Mucosa of stomach (tissue), 1 donor: ENCODE measurements around the gene TEAD4.

Experiments used
- H3K27me3 ChIP-seq: one replicate; pipeline ENCODE4 v1.7.0; 2013; ENCODE audit warnings: mild to moderate bottlenecking, low read length; ENCODE audit not compliant: control insufficient read depth, insufficient read depth
- H3K36me3 ChIP-seq: one replicate; pipeline ENCODE4 v1.7.0; 2013; ENCODE audit warnings: low read length; ENCODE audit not compliant: control insufficient read depth, insufficient read depth
- H3K4me1 ChIP-seq: one replicate; pipeline ENCODE4 v1.7.0; 2013; ENCODE audit warnings: mild to moderate bottlenecking, low read length; ENCODE audit not compliant: control insufficient read depth, insufficient read depth
- H3K4me3 ChIP-seq: one replicate; pipeline ENCODE4 v1.7.0; 2013; ENCODE audit warnings: low read length
- H3K9ac ChIP-seq: one replicate; pipeline ENCODE4 v1.7.0; 2013; ENCODE audit warnings: mild to moderate bottlenecking, low read length, moderate library complexity
- H3K9me3 ChIP-seq: one replicate; pipeline ENCODE4 v1.7.0; 2013; ENCODE audit warnings: mild to moderate bottlenecking, low read length, moderate library complexity; ENCODE audit not compliant: control insufficient read depth
- donor health status: Pancreatic carcinoma.

TEAD4 gene

GRCh38 chr12:2959192-2959504 is at the start of gene TEAD4:
TSS of gene TEAD4 (plus strand) at chr12:2959397.
- no peaks in the 10 kb centered on the region for H3K9me3 ChIP-seq
- H3K36me3 ChIP-seq: no peaks in the 10 kb centered on the region
- peak within 1 kb of the TSS; percentile 1 for H3K4me3 ChIP-seq
- H3K4me1 ChIP-seq: peaks cover 27% of the 10 kb centered on the region
- peaks cover 18% of the 10 kb centered on the region for H3K27me3 ChIP-seq
- peak within 1 kb of the TSS; percentile 67 for H3K9ac ChIP-seq

GRCh38 chr12:2912216-2912575 is 47.0 kb upstream of the TEAD4 start:
- Histone ChIP-seq H3K9ac (no peak overlapping the region), H3K9me3 (no peaks in the 10 kb centered on the region), H3K4me3 (no peak overlapping the region), H3K27me3 (no peaks in the 10 kb centered on the region), H3K4me1 (no peaks in the 10 kb centered on the region), H3K36me3 (no peaks in the 10 kb centered on the region)

- H3K9ac ChIP-seq: no peak overlapping the region
- H3K9me3 ChIP-seq: no peaks in the 10 kb centered on the region
- H3K36me3 ChIP-seq: peaks cover 9% of the 10 kb centered on the region
Observed at GRCh38 chr12:2919249-2919648, 39.9 kb upstream of the TEAD4 start.

GRCh38 chr12:2922329-2922728 is 36.9 kb upstream of the TEAD4 start:
- no peak overlapping the region for H3K9ac ChIP-seq
- H3K4me1 ChIP-seq: no peaks in the 10 kb centered on the region
- H3K9me3 ChIP-seq: no peaks in the 10 kb centered on the region
- no peak overlapping the region for H3K4me3 ChIP-seq
- peaks cover 10% of the 10 kb centered on the region for H3K36me3 ChIP-seq
- no peaks in the 10 kb centered on the region for H3K27me3 ChIP-seq

More at GRCh38 chr12:2919249-2919648, 39.9 kb upstream of the TEAD4 start:
- Histone ChIP-seq H3K27me3 (no peaks in the 10 kb centered on the region), H3K4me3 (no peak overlapping the region), H3K4me1 (no peaks in the 10 kb centered on the region)

DNA sequence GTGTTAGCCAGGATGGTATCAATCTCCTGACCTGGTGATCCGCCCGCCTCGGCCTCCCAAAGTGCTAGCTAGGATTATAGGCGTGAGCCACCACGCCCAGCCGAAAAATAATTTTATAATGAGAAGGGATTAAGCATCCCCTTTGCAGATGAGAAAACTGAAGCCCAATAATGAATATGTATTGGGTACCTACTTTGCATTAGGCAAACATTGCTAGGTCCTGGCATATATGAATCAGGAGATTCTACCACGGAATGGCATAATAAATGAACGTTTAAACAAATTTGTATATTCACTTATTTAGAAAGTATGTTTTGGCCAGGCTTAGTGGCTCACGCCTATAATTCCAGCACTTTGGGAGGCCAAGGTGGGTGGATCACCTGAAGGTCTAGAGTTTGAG is 36.1 kb upstream of the TEAD4 start:
- Histone ChIP-seq H3K9ac (no peak overlapping the region), H3K4me1 (no peaks in the 10 kb centered on the region), H3K4me3 (no peak overlapping the region), H3K36me3 (peaks cover 10% of the 10 kb centered on the region), H3K27me3 (no peaks in the 10 kb centered on the region), H3K9me3 (no peaks in the 10 kb centered on the region)

DNA sequence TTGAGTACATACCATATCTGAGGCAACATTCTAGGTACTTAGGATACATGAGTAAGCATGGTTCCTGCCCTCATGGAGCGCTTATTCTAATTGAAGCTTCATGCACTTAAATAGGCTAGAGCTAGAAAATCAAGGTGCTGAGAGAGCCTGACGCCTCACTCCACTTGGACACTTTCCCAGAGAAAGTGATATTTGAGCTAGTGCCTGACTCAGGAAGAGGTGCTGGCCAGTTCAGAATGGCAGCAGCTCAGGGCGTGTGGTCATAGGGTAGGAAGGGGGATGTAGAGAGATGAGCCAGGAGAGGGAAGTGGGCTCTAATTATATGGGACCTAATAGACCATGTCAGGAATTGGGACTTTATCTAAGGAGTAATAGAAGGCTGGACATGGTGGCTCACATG is 35.2 kb upstream of the TEAD4 start:
- peaks cover 10% of the 10 kb centered on the region for H3K36me3 ChIP-seq

DNA sequence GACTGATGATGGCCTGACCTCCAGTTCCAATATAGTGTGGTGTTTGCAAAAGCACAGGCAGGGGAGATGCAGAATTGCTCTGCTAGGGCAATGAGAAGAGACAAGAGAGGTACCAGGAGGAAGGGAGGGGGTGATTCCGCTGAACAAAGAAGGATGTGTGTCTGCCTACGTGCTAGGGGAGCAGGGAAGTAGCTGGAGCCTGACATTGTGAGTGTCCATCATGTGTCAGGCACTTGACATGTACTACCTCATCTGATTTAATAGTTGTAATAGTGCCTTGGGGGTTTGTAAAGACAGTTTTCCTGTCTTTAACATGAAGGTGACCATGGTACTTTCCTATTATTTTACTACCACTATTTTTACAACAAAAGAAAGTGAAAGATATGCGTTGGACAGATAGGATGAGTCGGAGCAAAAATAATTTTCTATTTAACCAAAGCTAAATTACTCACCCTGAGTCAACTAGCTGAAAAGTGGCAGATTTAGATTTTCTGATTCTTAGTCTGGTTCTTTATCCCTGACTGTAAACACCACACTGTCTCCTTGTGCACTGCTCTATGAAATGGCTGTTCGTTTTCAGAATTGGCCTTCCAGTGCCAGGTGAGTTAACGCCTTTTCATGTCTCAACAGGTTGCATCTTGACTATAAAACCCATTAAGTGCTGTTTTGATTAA is 33.7 kb upstream of the TEAD4 start:
- Histone ChIP-seq H3K9me3 (no peaks in the 10 kb centered on the region), H3K36me3 (peaks cover 10% of the 10 kb centered on the region), H3K4me3 (no peak overlapping the region), H3K27me3 (no peaks in the 10 kb centered on the region), H3K9ac (no peak overlapping the region), H3K4me1 (no peaks in the 10 kb centered on the region)

More for the DNA sequence above, 35.2 kb upstream of the TEAD4 start:
- Histone ChIP-seq H3K4me3 (no peak overlapping the region), H3K9me3 (no peaks in the 10 kb centered on the region), H3K4me1 (no peaks in the 10 kb centered on the region), H3K9ac (no peak overlapping the region), H3K27me3 (no peaks in the 10 kb centered on the region)

DNA sequence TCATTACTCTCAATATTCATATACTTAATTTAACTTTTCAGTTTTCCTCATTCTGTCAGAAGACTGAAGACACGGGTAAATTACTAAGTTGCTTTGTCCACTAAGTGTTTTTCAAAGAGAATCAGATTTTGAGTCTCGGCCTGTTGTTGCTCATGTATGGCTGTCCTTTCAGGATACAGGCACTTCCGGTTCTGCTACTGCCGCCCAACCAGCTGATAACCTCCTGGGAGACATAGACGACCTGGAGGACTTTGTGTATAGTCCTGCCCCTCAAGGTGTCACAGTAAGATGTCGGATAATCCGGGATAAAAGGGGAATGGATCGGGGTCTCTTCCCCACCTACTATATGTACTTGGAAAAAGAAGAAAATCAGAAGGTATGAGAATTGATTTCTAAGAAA is 28.3 kb upstream of the TEAD4 start:
- Histone ChIP-seq H3K9me3 (no peaks in the 10 kb centered on the region), H3K4me3 (no peak overlapping the region), H3K36me3 (no peaks in the 10 kb centered on the region), H3K27me3 (no peaks in the 10 kb centered on the region), H3K9ac (no peak overlapping the region), H3K4me1 (no peaks in the 10 kb centered on the region)

DNA sequence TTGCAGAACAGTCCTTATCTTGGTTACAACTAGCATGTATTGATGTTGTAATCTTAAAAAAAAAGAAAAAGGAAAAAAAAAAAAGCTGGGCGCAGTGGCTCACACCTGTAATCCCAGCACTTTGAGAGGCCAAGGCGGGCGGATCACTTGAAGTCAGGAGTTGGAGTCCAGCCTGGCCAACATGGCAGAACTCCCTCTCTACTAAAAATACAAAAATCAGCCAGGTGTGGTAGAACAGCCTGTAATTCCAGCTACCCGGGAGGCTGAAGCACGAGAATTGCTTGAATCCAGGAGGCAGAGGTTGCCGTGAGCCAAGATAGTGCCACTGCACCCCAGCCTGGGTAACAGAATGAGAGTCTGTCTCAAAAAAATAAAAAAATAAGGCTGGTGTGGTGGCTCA is 25.6 kb upstream of the TEAD4 start:
- Histone ChIP-seq H3K36me3 (no peaks in the 10 kb centered on the region), H3K4me3 (no peak overlapping the region), H3K9ac (no peak overlapping the region), H3K27me3 (no peaks in the 10 kb centered on the region), H3K4me1 (no peaks in the 10 kb centered on the region), H3K9me3 (no peaks in the 10 kb centered on the region)

DNA sequence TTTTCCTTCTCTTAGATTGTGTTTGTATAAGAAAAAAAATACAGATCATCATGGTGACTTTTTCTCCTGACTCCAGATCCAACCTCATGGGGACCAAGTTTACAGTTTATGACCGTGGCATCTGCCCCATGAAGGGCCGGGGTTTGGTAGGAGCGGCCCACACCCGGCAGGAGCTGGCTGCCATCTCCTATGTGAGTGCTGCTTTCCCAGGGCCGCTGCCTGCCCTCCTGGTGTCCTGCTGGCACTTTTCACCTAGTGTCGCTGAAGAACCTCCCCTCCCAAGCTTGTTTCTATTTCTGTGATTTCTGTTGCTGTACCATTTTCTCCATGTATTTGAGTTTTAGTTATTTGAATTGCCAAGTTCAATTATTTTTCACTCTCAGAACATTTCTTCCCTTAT is 24.8 kb upstream of the TEAD4 start:
- Histone ChIP-seq H3K9me3 (no peaks in the 10 kb centered on the region), H3K36me3 (no peaks in the 10 kb centered on the region), H3K4me3 (no peak overlapping the region), H3K27me3 (no peaks in the 10 kb centered on the region), H3K9ac (no peak overlapping the region), H3K4me1 (no peaks in the 10 kb centered on the region)

- peaks cover 3% of the 10 kb centered on the region for H3K36me3 ChIP-seq
- no peak overlapping the region for H3K9ac ChIP-seq
- H3K27me3 ChIP-seq: no peaks in the 10 kb centered on the region
- H3K4me3 ChIP-seq: no peak overlapping the region
- H3K9me3 ChIP-seq: no peaks in the 10 kb centered on the region
- no peaks in the 10 kb centered on the region for H3K4me1 ChIP-seq
Observed at GRCh38 chr12:2936301-2936700, 22.9 kb upstream of the TEAD4 start.

DNA sequence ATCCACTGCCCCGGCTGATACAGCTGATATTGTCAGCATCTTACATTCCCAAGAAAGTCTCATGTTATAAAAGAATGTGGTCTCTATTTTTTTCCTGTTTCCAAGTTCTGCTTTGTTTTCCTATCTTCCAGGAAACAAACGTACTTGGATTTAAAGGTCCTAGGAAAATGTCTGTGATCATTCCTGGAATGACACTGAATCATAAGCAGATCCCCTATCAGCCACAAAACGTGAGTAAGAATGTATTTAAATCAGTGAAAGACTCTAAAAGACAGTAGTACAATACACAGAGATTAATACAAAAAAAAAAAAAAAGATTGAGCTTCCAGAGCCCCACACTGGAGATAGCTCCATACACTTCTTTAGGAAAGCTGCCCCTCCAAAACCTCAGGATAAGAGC is 21.7 kb upstream of the TEAD4 start:
- peaks cover 3% of the 10 kb centered on the region for H3K36me3 ChIP-seq

DNA sequence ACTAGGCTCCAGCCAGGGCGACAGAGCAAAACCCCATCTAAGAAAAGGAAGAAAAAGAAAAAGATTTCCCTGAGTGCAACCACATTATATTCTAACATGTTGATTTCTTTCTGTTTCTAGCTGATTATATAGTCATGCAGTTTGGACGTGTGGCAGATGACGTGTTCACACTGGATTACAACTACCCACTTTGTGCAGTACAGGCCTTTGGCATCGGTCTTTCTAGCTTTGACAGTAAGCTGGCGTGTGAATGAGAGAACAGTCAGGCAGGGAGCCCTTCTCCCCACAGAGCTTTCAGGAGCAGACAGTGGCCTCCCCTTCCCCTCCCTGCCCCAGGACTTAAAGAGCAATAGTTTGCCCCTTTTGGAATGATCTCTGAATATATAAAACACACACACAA is 20.0 kb upstream of the TEAD4 start:
- Histone ChIP-seq H3K36me3 (peaks cover 3% of the 10 kb centered on the region), H3K9ac (no peak overlapping the region), H3K9me3 (no peaks in the 10 kb centered on the region), H3K4me1 (no peaks in the 10 kb centered on the region), H3K4me3 (no peak overlapping the region), H3K27me3 (no peaks in the 10 kb centered on the region)

More for the DNA sequence above, 21.7 kb upstream of the TEAD4 start:
- no peak overlapping the region for H3K4me3 ChIP-seq
- no peaks in the 10 kb centered on the region for H3K4me1 ChIP-seq
- H3K9me3 ChIP-seq: no peaks in the 10 kb centered on the region
- H3K9ac ChIP-seq: no peak overlapping the region
- H3K27me3 ChIP-seq: no peaks in the 10 kb centered on the region
